GM12872 (cell line): ENCODE data around the gene OSCP1.

Experiments
- CTCF ChIP-seq: IDR thresholded peaks from 3 replicates; pipeline ENCODE4 v1.5.1; 2011; ENCODE audit warnings: low read depth, mild to moderate bottlenecking, low read length, moderate library complexity; ENCODE audit not compliant: insufficient read depth

Gene OSCP1

GRCh38 chr1:36457691-36458090, 7.4 kb upstream of the OSCP1 start:
- no peak for TF ChIP-seq CTCF

- no peak for TF ChIP-seq CTCF
Measured at GRCh38 chr1:36456391-36456928, 6.2 kb upstream of the OSCP1 start.

GRCh38 chr1:36455386-36455785, 5.1 kb upstream of the OSCP1 start:
- no peak for TF ChIP-seq CTCF

- TF ChIP-seq CTCF = no peak
Measured at GRCh38 chr1:36453600-36454388, 3.5 kb upstream of the OSCP1 start.

GRCh38 chr1:36453051-36453450, 2.8 kb upstream of the OSCP1 start:
- no peak for TF ChIP-seq CTCF

- no peak for TF ChIP-seq CTCF
Measured at GRCh38 chr1:36450919-36451305, 661 bp upstream of the OSCP1 start.

- no peak for TF ChIP-seq CTCF
Measured at GRCh38 chr1:36448530-36449056, 1.7 kb downstream of the OSCP1 start.
